Measurements from ENCODE around the gene HEPACAM2.

DNA sequence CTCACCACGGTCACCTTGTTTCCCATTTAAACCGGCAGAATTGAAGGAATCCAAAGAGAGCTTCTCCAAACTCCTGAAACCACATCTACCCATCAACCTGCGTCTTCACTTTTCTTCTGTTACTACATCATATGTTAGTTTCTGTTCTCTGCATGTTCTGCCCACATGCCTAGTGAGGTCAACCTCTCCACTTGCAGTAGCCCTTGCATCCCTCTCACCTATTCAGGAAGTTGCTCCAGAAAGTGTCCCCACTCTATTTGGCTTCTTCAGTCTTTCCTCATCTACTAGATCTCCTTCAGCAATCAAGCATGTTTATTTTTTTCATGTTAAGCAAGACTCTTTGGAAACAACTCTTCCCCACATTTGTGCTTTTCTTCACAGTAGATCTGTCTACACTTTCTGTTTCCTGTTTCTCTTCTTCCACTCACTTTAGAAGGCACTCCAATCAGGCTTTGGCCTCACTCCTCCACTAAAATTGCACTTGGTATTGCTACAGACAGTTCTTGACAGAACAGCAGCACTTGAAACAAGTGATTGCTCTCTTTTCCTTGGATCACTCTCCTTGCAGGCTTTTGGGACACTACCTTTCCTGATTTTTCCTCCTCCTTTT, 85.6 kb downstream of the HEPACAM2 start:
- TF ChIP-seq, protein P1, sequence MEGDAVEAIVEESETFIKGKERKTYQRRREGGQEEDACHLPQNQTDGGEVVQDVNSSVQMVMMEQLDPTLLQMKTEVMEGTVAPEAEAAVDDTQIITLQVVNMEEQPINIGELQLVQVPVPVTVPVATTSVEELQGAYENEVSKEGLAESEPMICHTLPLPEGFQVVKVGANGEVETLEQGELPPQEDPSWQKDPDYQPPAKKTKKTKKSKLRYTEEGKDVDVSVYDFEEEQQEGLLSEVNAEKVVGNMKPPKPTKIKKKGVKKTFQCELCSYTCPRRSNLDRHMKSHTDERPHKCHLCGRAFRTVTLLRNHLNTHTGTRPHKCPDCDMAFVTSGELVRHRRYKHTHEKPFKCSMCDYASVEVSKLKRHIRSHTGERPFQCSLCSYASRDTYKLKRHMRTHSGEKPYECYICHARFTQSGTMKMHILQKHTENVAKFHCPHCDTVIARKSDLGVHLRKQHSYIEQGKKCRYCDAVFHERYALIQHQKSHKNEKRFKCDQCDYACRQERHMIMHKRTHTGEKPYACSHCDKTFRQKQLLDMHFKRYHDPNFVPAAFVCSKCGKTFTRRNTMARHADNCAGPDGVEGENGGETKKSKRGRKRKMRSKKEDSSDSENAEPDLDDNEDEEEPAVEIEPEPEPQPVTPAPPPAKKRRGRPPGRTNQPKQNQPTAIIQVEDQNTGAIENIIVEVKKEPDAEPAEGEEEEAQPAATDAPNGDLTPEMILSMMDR (IDR thresholded peaks at IDR 0.05; ENCODE audit: insufficient read depth, low read length, poor library complexity, severe bottlenecking) = no peak
- no peak for TF ChIP-seq EZH2phosphoT487 (conservative IDR thresholded peaks at IDR 0.05; ENCODE audit: low read length)
